Measurements from ENCODE around the gene CCNE1. TPM values are rescaled to one million over a fixed set of nuclear protein-coding genes. Genes with fewer than 3 reads are reported as not detected.
"Not testable (repeated sequence)": the region's sequence is repeated elsewhere in the genome, so short reads cannot be mapped to it uniquely, and the experiment has no call there.

The CCNE1 gene
- total and polyA plus RNA-seq, 2 experiments from 2014 or later, result 26.1 to 38.3 TPM

GRCh38 chr19:29794490-29794889, 17.3 kb upstream of the CCNE1 start:
- H3K9me3 Mint-ChIP-seq; H3K27me3 ChIP-seq (ENCODE audit: insufficient read depth); H3K4me1 Mint-ChIP-seq; H3K36me3 Mint-ChIP-seq (ENCODE audit: low read depth); H3F3A ChIP-seq (replicated peaks; ENCODE audit: low read depth); H3K79me2 ChIP-seq (replicated peaks; ENCODE audit: insufficient read depth); H3K4me2 ChIP-seq; H4K20me1 ChIP-seq (replicated peaks; ENCODE audit: insufficient read depth); H2AFZ ChIP-seq; H3K27ac Mint-ChIP-seq; H3K36me3 ChIP-seq (ENCODE audit: insufficient read depth); H3K4me3 Mint-ChIP-seq; H3K9me2 ChIP-seq (ENCODE audit: insufficient read depth); H3K27me3 Mint-ChIP-seq (ENCODE audit: insufficient read depth, low read depth, poor library complexity); H3K27ac ChIP-seq (ENCODE audit: low read depth); ATAC-seq; H3K4me3 ChIP-seq; DNase-seq (ENCODE audit: low spot score); H3K4me1 ChIP-seq (ENCODE audit: insufficient read depth): not testable (repeated sequence)

- no peaks in the 10 kb centered on the region for H4K20me1 ChIP-seq (replicated peaks; ENCODE audit: insufficient read depth)
- H3K4me1 Mint-ChIP-seq, result peaks cover 10% of the 10 kb centered on the region
- no peak for DNase-seq (ENCODE audit: low spot score)
- no peaks in the 10 kb centered on the region for H3F3A ChIP-seq (replicated peaks; ENCODE audit: low read depth)
- H3K27ac ChIP-seq (ENCODE audit: low read depth), result no peak overlapping the region
- no peaks in the 10 kb centered on the region for H3K9me2 ChIP-seq (ENCODE audit: insufficient read depth)
- no peak overlapping the region for H3K4me3 ChIP-seq
- no peaks in the 10 kb centered on the region for H3K36me3 Mint-ChIP-seq (ENCODE audit: low read depth)
- ATAC-seq, result peak; percentile 45
- H3K4me1 ChIP-seq (ENCODE audit: insufficient read depth), result 0 out of 2 replicates have a peak, but pooled peaks cover 6% of the 10 kb centered on the region
- H3K36me3 ChIP-seq (ENCODE audit: insufficient read depth), result no peaks in the 10 kb centered on the region
- no peak overlapping the region for H3K4me2 ChIP-seq
- H3K4me3 Mint-ChIP-seq, result no peak overlapping the region
- H3K79me2 ChIP-seq (replicated peaks; ENCODE audit: insufficient read depth), result no peaks in the 10 kb centered on the region
- H3K27me3 Mint-ChIP-seq (ENCODE audit: insufficient read depth, low read depth, poor library complexity), result peaks cover 5% of the 10 kb centered on the region
- H3K27me3 ChIP-seq (ENCODE audit: insufficient read depth), result no peaks in the 10 kb centered on the region
- no peak overlapping the region for H3K27ac Mint-ChIP-seq
- H3K9me3 Mint-ChIP-seq, result no peaks in the 10 kb centered on the region
- no peak overlapping the region for H2AFZ ChIP-seq
- TF ChIP-seq ZNF331 (CRISPR knock-in tag; IDR thresholded peaks at IDR 0.05; ENCODE audit: low read depth) (no peak), ZNF462 (CRISPR knock-in tag; IDR thresholded peaks at IDR 0.05) (no peak), JUNB (IDR thresholded peaks at IDR 0.05; ENCODE audit: unreplicated experiment) (no peak), ZNF114 (CRISPR knock-in tag; IDR thresholded peaks at IDR 0.05) (no peak), ETS1 (IDR thresholded peaks at IDR 0.05) (no peak), EZH2phosphoT487 (IDR thresholded peaks at IDR 0.05; ENCODE audit: unreplicated experiment) (no peak), CTCF (conservative IDR thresholded peaks at IDR 0.05; ENCODE audit: low read depth in 2 of 2) (no peak), POLR2AphosphoS5 (IDR thresholded peaks at IDR 0.05; ENCODE audit: low read depth) (no peak), CREB1 (CRISPR knock-in tag; IDR thresholded peaks at IDR 0.05; ENCODE audit: low read depth) (no peak)
These were observed 16.2 kb upstream of the CCNE1 start for GRCh38 chr19:29795461-29796172.
